Astrocyte (in vitro differentiated cells and primary cell): ENCODE measurements around the gene TDRD15. TPM values are rescaled to one million over a fixed set of nuclear protein-coding genes. Genes with fewer than 3 reads are reported as not detected.

Source experiments
- DNase-seq: peaks from one replicate; pipeline ENCODE4 v3.0.0-alpha.2; 2010; ENCODE audit warnings: low read depth
- FAIRE-seq: peaks from 2 replicates; lab custom pipeline; 2011; peaks lifted over from hg19 to GRCh38; lab: Jason Lieb, UNC
- H2AFZ ChIP-seq: 2 replicates; pipeline ENCODE4 v1.6.0; 2012; ENCODE audit warnings: low read depth, low read length, inconsistent platforms
- H3K27ac ChIP-seq: 2 replicates; pipeline ENCODE4 v1.5.1; 2011; ENCODE audit warnings: low read depth, low read length, inconsistent platforms
- H3K27me3 ChIP-seq: 2 replicates; pipeline ENCODE4 v1.6.0; 2011; ENCODE audit warnings: low read length, inconsistent platforms; ENCODE audit not compliant: insufficient read depth
- H3K36me3 ChIP-seq: 2 replicates; pipeline ENCODE4 v1.5.1; 2011; ENCODE audit warnings: low read length, inconsistent platforms; ENCODE audit not compliant: insufficient read depth
- H3K4me1 ChIP-seq: 2 replicates; pipeline ENCODE4 v1.5.1; 2011; ENCODE audit warnings: low read length, inconsistent platforms; ENCODE audit not compliant: insufficient read depth
- H3K4me2 ChIP-seq: 2 replicates; pipeline ENCODE4 v1.6.0; 2012; ENCODE audit warnings: low read length, inconsistent platforms
- H3K4me3 ChIP-seq: 2 replicates; pipeline ENCODE4 v1.5.1; 2011; ENCODE audit warnings: low read depth, mild to moderate bottlenecking, low read length, inconsistent platforms; ENCODE audit not compliant: insufficient read depth
- H3K79me2 ChIP-seq: 2 replicates; pipeline ENCODE4 v1.6.0; 2012; ENCODE audit warnings: mild to moderate bottlenecking, low read length, inconsistent platforms; ENCODE audit not compliant: insufficient read depth
- H3K9ac ChIP-seq: 2 replicates; pipeline ENCODE4 v1.6.0; 2012; ENCODE audit warnings: mild to moderate bottlenecking, low read length, inconsistent platforms
- H3K9me3 ChIP-seq: 2 replicates; pipeline ENCODE4 v1.5.1; 2012; ENCODE audit warnings: low read depth, mild to moderate bottlenecking, low read length, inconsistent platforms; ENCODE audit not compliant: insufficient read depth
- H4K20me1 ChIP-seq: 2 replicates; pipeline ENCODE4 v1.6.0; 2012; ENCODE audit warnings: low read length, inconsistent platforms; ENCODE audit not compliant: insufficient read depth
- H3K27ac Mint-ChIP-seq: one replicate; pipeline ENCODE4 v1.8.0; 2021; ENCODE audit warnings: mild to moderate bottlenecking, mixed read lengths; ENCODE audit not compliant: unreplicated experiment
- H3K27me3 Mint-ChIP-seq: one replicate; pipeline ENCODE4 v1.8.0; 2021; ENCODE audit warnings: low read depth, mixed read lengths; ENCODE audit not compliant: unreplicated experiment
- H3K36me3 Mint-ChIP-seq: one replicate; pipeline ENCODE4 v1.8.0; 2021; ENCODE audit warnings: low read depth, mixed read lengths; ENCODE audit not compliant: unreplicated experiment
- H3K4me1 Mint-ChIP-seq: one replicate; pipeline ENCODE4 v1.8.0; 2021; ENCODE audit warnings: low read depth, mixed read lengths; ENCODE audit not compliant: unreplicated experiment
- H3K4me3 Mint-ChIP-seq: one replicate; pipeline ENCODE4 v1.8.0; 2021; ENCODE audit warnings: mild to moderate bottlenecking, moderate library complexity, mixed read lengths; ENCODE audit not compliant: unreplicated experiment
- H3K9me3 Mint-ChIP-seq: one replicate; pipeline ENCODE4 v1.8.0; 2021; ENCODE audit warnings: mild to moderate bottlenecking, mixed read lengths; ENCODE audit not compliant: unreplicated experiment
- EZH2 ChIP-seq: IDR thresholded peaks from 2 replicates; pipeline ENCODE4 v1.6.1; 2012; ENCODE audit warnings: mild to moderate bottlenecking, low read length, inconsistent platforms; ENCODE audit not compliant: insufficient read depth
- total RNA-seq: library from RNA; stranded (reverse); gene quantifications from 2 replicates; pipeline ENCODE4 v1.2.1, GENCODE V29; 2021
- TF ChIP-seq, protein P1 (sequence below): IDR thresholded peaks from 2 replicates; pipeline ENCODE4 v1.5.1; 2011; ENCODE audit warnings: low read depth, mild to moderate bottlenecking, inconsistent platforms, low read length, moderate library complexity; ENCODE audit not compliant: insufficient read depth

TDRD15 gene
- total RNA-seq, 1 donor from 2014 or later, result not detected

DNA sequence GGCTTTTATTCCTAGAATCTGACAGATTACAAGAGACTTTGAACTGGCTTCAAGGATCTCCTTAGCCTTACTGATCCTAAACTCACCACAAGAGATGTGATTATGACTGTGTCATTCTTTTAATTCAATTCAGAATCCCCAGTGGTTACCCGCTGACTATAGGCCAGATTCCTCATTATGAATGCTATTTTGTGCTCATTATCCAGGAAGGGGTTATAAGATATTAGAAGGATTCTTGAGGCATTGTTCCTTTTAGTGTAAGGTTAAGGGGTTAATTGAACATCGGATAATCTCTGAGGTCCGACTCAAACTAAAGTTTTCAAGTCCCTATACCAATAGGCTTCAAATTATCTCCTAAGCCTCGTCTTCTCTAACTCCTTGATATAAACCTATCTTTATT, 39.4 kb upstream of the TDRD15 start:
- Histone ChIP-seq H3K4me3 (no peak overlapping the region), H3K36me3 (no peaks in the 10 kb centered on the region), H2AFZ (no peak overlapping the region), H3K9ac (no peak overlapping the region), H3K9me3 (no peaks in the 10 kb centered on the region), H4K20me1 (no peaks in the 10 kb centered on the region), H3K27me3 (no peaks in the 10 kb centered on the region), H3K4me1 (no peaks in the 10 kb centered on the region), H3K79me2 (no peaks in the 10 kb centered on the region), H3K27ac (no peak overlapping the region), H3K4me2 (no peak overlapping the region)
- no peak for TF ChIP-seq EZH2
- TF ChIP-seq, protein P1, sequence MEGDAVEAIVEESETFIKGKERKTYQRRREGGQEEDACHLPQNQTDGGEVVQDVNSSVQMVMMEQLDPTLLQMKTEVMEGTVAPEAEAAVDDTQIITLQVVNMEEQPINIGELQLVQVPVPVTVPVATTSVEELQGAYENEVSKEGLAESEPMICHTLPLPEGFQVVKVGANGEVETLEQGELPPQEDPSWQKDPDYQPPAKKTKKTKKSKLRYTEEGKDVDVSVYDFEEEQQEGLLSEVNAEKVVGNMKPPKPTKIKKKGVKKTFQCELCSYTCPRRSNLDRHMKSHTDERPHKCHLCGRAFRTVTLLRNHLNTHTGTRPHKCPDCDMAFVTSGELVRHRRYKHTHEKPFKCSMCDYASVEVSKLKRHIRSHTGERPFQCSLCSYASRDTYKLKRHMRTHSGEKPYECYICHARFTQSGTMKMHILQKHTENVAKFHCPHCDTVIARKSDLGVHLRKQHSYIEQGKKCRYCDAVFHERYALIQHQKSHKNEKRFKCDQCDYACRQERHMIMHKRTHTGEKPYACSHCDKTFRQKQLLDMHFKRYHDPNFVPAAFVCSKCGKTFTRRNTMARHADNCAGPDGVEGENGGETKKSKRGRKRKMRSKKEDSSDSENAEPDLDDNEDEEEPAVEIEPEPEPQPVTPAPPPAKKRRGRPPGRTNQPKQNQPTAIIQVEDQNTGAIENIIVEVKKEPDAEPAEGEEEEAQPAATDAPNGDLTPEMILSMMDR, result no peak
- H3K27me3 Mint-ChIP-seq, result peaks cover 4% of the 10 kb centered on the region
- no peak overlapping the region for H3K4me3 Mint-ChIP-seq
- DNase-seq, result no peak
- no peak for FAIRE-seq
- H3K27ac Mint-ChIP-seq, result no peak overlapping the region
- H3K4me1 Mint-ChIP-seq, result no peaks in the 10 kb centered on the region
- no peaks in the 10 kb centered on the region for H3K36me3 Mint-ChIP-seq
- H3K9me3 Mint-ChIP-seq, result no peaks in the 10 kb centered on the region

DNA sequence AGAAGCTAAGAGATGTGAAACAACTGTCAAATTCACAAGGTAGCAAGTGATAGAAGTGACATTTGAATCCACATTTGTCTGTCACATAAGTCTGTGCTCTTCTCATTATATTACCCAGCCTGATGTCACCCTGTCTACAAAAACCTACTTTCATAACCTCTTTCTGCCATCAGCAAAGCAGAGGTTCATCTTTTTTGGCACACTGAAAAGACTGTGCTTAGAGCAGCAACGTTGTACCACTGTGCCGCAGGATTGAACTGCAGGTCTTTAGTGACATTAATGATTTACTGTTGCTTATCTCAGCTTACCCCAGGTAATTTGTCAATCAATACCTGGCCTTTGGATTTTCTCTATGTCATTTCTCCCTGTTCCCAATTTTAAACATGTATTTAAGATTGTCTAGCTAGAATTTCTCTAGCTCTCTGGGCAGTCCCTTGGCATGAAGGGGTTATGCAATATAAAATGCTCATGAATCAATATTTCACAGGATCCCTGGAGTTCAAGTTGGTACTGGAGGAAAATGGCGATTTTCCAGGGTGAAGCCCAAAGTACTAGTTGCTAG, 31.4 kb upstream of the TDRD15 start:
- TF ChIP-seq, protein P1, result no peak
- no peak for TF ChIP-seq EZH2

DNA sequence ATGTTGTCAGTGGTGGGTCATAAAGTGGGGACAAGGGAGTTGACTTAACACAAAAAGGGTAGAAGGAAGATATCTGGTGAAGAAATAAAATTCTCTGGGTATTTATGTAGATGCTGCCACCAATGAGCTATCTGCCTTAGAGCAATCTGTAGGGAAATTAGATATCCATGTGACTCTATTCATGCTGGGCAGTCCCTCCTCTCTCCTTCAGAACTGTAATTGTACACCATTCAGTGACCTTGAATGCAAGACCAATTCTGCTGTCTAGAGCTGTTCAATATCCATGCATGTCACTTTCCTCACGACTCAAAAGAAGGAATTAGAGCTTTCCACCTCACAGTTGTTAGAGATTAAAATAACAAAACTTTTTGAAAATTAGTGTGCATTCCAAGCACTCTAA, 28.6 kb upstream of the TDRD15 start:
- TF ChIP-seq, protein P1, result no peak
- no peak for TF ChIP-seq EZH2
- H3K27ac Mint-ChIP-seq, result no peak overlapping the region
- Histone ChIP-seq H3K27ac (no peak overlapping the region), H3K27me3 (no peaks in the 10 kb centered on the region), H3K9me3 (peaks cover 2% of the 10 kb centered on the region), H3K4me3 (no peak overlapping the region), H3K4me2 (no peak overlapping the region), H3K36me3 (no peaks in the 10 kb centered on the region), H4K20me1 (no peaks in the 10 kb centered on the region), H3K79me2 (no peaks in the 10 kb centered on the region), H2AFZ (no peak overlapping the region), H3K9ac (no peak overlapping the region), H3K4me1 (no peaks in the 10 kb centered on the region)
- no peaks in the 10 kb centered on the region for H3K36me3 Mint-ChIP-seq
- H3K4me3 Mint-ChIP-seq, result no peak overlapping the region
- no peaks in the 10 kb centered on the region for H3K4me1 Mint-ChIP-seq
- no peaks in the 10 kb centered on the region for H3K9me3 Mint-ChIP-seq
- FAIRE-seq (no peak), DNase-seq (no peak)
- no peaks in the 10 kb centered on the region for H3K27me3 Mint-ChIP-seq

More for the DNA sequence above, 31.4 kb upstream of the TDRD15 start:
- H3K4me3 Mint-ChIP-seq, result no peak overlapping the region
- H3K4me1 ChIP-seq, result no peaks in the 10 kb centered on the region
- no peaks in the 10 kb centered on the region for H4K20me1 ChIP-seq
- no peak overlapping the region for H3K4me3 ChIP-seq
- peaks cover 2% of the 10 kb centered on the region for H3K27me3 Mint-ChIP-seq
- no peaks in the 10 kb centered on the region for H3K9me3 Mint-ChIP-seq
- H3K4me2 ChIP-seq, result no peak overlapping the region
- H3K9ac ChIP-seq, result no peak overlapping the region
- H3K27ac ChIP-seq, result no peak overlapping the region
- H3K27me3 ChIP-seq, result no peaks in the 10 kb centered on the region
- no peak overlapping the region for H2AFZ ChIP-seq
- FAIRE-seq (no peak), DNase-seq (no peak)
- no peaks in the 10 kb centered on the region for H3K36me3 Mint-ChIP-seq
- no peaks in the 10 kb centered on the region for H3K79me2 ChIP-seq
- peaks cover 2% of the 10 kb centered on the region for H3K9me3 ChIP-seq
- H3K36me3 ChIP-seq, result no peaks in the 10 kb centered on the region
- no peaks in the 10 kb centered on the region for H3K4me1 Mint-ChIP-seq
- no peak overlapping the region for H3K27ac Mint-ChIP-seq
